ENCODE data around the gene KIF26B. TPM values are rescaled to one million over a fixed set of nuclear protein-coding genes. Genes with fewer than 3 reads are reported as not detected.

KIF26B gene
- total RNA-seq, 1 donor from 2014 or later: 69.7 TPM

DNA sequence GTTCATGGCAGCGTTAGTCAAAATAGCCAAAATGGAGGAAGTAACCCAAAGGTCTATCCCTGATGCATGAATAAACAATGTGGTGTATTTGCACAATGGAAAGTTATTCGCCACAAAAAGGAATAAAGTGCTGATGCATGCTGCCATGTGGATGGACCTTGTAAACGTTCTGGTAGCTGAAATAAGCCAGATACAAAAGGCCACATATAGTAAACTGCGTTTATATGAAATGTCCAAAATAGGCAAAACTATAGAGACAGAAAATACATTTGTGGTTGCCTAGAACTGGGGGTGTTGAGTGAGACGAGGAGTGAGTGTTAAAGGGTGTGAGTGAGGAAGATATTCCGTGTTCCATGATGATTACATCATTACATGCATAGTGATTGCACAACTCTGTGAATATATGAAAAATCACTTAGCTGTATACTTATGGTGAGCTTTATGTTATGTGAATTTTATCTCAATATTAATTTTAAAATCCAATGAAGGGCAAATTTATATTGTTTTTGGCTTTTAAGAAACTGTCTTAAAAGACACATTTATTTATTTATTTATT, 321.3 kb downstream of the KIF26B start:
- H3K27ac Mint-ChIP-seq: no peak overlapping the region
- H3K9me3 Mint-ChIP-seq: peaks cover 4% of the 10 kb centered on the region
- no peaks in the 10 kb centered on the region for H3K4me1 Mint-ChIP-seq
- H3K36me3 Mint-ChIP-seq: peaks cover 2% of the 10 kb centered on the region
- H3K27me3 Mint-ChIP-seq (ENCODE audit: low read depth): no peaks in the 10 kb centered on the region
- no peak overlapping the region for H3K4me3 Mint-ChIP-seq
- TF ChIP-seq, protein P1, sequence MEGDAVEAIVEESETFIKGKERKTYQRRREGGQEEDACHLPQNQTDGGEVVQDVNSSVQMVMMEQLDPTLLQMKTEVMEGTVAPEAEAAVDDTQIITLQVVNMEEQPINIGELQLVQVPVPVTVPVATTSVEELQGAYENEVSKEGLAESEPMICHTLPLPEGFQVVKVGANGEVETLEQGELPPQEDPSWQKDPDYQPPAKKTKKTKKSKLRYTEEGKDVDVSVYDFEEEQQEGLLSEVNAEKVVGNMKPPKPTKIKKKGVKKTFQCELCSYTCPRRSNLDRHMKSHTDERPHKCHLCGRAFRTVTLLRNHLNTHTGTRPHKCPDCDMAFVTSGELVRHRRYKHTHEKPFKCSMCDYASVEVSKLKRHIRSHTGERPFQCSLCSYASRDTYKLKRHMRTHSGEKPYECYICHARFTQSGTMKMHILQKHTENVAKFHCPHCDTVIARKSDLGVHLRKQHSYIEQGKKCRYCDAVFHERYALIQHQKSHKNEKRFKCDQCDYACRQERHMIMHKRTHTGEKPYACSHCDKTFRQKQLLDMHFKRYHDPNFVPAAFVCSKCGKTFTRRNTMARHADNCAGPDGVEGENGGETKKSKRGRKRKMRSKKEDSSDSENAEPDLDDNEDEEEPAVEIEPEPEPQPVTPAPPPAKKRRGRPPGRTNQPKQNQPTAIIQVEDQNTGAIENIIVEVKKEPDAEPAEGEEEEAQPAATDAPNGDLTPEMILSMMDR (IDR thresholded peaks at IDR 0.05; ENCODE audit: unreplicated experiment): no peak
- no peak for DNase-seq (ENCODE audit: low spot score in 2 of 2, unreplicated experiment in 2 of 2)

DNA sequence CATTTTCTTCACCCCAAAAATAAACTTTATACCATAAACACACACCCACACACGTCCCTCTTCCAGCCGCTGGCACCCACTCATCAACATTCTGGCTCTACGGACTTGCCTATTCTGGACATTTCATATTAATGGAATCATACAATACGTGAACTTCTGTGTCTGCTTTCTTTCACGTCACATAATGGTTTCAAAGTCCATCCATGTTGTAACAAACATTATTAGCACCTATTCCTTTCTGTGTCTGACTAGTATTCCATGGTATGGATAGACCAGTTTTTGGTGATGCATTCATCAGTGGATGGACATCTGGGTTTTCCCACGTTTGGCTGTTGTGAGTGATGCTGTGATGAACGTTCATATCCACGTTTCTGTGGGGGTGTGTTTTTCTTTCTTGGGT, 323.2 kb downstream of the KIF26B start:
- peaks cover 2% of the 10 kb centered on the region for H3K36me3 Mint-ChIP-seq
- no peaks in the 10 kb centered on the region for H3K4me1 Mint-ChIP-seq
- no peaks in the 10 kb centered on the region for H3K27me3 Mint-ChIP-seq (ENCODE audit: low read depth)
- TF ChIP-seq, protein P1 (IDR thresholded peaks at IDR 0.05; ENCODE audit: unreplicated experiment): no peak
- H3K4me3 Mint-ChIP-seq: no peak overlapping the region
- DNase-seq (ENCODE audit: low spot score in 2 of 2, unreplicated experiment in 2 of 2): no peak
- H3K27ac Mint-ChIP-seq: no peak overlapping the region
- peaks cover 4% of the 10 kb centered on the region for H3K9me3 Mint-ChIP-seq

DNA sequence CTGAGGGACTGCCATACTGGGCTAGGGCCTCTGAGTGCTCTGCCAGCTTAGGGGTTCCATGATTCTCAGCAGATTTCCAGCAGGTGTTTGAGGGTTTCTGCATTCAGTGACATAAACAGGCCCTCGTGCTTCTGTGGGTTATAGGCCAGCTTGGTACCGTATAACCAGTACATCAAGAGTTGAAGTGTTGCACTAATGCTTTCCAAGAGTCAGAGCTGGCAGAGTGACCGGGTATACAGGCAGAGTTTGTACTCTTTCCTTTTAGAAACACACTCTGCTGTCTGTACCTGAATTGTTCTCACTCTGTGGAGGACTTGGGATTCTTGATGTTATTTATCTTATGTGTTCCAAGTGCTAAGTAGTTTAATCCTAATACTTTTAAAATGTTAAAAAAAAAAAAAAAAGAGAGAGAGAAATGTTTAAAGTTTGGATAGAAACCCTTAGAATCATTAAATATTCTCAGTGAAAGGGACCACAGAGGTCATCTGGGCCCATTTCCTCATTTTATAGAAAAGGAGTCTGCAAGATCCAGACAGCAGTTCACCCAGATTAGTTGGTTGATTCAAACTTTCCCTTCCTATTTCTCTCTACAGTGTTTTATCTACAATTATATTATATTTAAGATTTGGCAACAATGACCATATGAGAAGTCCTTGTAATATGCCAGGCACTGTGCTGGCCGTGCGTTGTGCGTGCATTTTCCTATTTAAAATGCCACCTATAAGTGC, 325.8 kb downstream of the KIF26B start:
- Mint-ChIP-seq H3K4me3 (no peak overlapping the region), H3K36me3 (no peaks in the 10 kb centered on the region), H3K27me3 (ENCODE audit: low read depth) (no peaks in the 10 kb centered on the region), H3K27ac (no peak overlapping the region), H3K4me1 (peaks cover 3% of the 10 kb centered on the region), H3K9me3 (no peaks in the 10 kb centered on the region)
- DNase-seq (ENCODE audit: low spot score in 2 of 2, unreplicated experiment in 2 of 2): no peak
- TF ChIP-seq, protein P1 (IDR thresholded peaks at IDR 0.05; ENCODE audit: unreplicated experiment): no peak

DNA sequence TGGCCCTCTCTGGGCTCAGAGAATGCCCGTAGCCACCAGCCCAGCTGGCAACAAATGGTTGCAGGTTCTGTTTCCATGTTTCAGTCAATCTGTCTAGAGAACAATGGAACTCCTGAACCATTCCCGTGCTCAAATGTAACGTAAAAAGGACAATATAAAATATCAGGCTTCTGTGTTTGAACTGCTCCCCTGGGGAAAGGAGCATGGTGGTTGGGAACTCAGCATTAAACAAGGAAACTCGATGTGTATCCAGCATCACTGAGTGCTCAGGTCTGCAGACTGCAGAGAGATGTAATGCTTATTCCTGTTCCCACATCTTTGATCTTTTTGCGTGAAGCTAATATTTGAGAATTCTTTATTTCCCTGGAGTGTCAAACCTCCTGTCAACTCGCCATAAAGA, 326.5 kb downstream of the KIF26B start:
- no peaks in the 10 kb centered on the region for H3K9me3 Mint-ChIP-seq
- TF ChIP-seq, protein P1 (IDR thresholded peaks at IDR 0.05; ENCODE audit: unreplicated experiment): no peak
- H3K4me3 Mint-ChIP-seq: no peak overlapping the region
- DNase-seq (ENCODE audit: low spot score in 2 of 2, unreplicated experiment in 2 of 2): no peak
- H3K27ac Mint-ChIP-seq: no peak overlapping the region
- H3K4me1 Mint-ChIP-seq: peaks cover 5% of the 10 kb centered on the region
- H3K36me3 Mint-ChIP-seq: no peaks in the 10 kb centered on the region
- no peaks in the 10 kb centered on the region for H3K27me3 Mint-ChIP-seq (ENCODE audit: low read depth)

DNA sequence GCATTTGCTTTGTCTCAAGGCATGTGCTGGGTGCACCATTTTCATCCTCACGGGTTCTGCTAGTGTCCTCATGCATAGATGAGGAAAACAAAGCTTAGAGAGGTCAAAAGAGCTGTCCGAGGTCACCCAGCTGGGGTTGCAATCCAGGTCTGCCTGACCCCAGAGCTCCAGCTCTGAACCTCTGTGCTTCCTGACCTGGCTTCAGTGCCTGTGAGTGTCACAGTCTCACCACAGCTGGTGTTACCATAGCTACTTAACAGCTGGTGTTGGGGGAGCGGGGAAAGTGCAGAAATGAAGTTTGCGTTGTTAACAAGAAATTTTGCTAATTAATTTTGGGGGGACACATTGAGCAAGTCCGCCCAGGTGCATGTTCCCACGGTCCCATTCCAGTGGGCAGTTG, 328.5 kb downstream of the KIF26B start:
- H3K4me3 Mint-ChIP-seq: no peak overlapping the region
- no peak overlapping the region for H3K27ac Mint-ChIP-seq
- no peaks in the 10 kb centered on the region for H3K9me3 Mint-ChIP-seq
- DNase-seq (ENCODE audit: low spot score in 2 of 2, unreplicated experiment in 2 of 2): no peak
- H3K4me1 Mint-ChIP-seq: peaks cover 7% of the 10 kb centered on the region
- no peaks in the 10 kb centered on the region for H3K27me3 Mint-ChIP-seq (ENCODE audit: low read depth)
- TF ChIP-seq, protein P1 (IDR thresholded peaks at IDR 0.05; ENCODE audit: unreplicated experiment): no peak
- no peaks in the 10 kb centered on the region for H3K36me3 Mint-ChIP-seq

All from mesothelial cell of epicardium (in vitro differentiated cells).